Measurements from ENCODE around the gene PCP4.

- TF ChIP-seq, protein P1, sequence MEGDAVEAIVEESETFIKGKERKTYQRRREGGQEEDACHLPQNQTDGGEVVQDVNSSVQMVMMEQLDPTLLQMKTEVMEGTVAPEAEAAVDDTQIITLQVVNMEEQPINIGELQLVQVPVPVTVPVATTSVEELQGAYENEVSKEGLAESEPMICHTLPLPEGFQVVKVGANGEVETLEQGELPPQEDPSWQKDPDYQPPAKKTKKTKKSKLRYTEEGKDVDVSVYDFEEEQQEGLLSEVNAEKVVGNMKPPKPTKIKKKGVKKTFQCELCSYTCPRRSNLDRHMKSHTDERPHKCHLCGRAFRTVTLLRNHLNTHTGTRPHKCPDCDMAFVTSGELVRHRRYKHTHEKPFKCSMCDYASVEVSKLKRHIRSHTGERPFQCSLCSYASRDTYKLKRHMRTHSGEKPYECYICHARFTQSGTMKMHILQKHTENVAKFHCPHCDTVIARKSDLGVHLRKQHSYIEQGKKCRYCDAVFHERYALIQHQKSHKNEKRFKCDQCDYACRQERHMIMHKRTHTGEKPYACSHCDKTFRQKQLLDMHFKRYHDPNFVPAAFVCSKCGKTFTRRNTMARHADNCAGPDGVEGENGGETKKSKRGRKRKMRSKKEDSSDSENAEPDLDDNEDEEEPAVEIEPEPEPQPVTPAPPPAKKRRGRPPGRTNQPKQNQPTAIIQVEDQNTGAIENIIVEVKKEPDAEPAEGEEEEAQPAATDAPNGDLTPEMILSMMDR (IDR thresholded peaks at IDR 0.05; ENCODE audit: borderline replicate concordance, extremely low read depth, low read length, poor library complexity, severe bottlenecking): no peak
- no peak for TF ChIP-seq EZH2 (IDR thresholded peaks at IDR 0.05; ENCODE audit: borderline replicate concordance, low read depth, low read length, severe bottlenecking)
Observed at GRCh38 chr21:39843916-39844315, 23.3 kb upstream of the PCP4 start.

All from DND-41 (cell line).